Measurements from ENCODE around the gene ZDHHC14.
"Not testable (repeated sequence)": the region's sequence is repeated elsewhere in the genome, so short reads cannot be mapped to it uniquely, and the experiment has no call there.

The ZDHHC14 gene

DNA sequence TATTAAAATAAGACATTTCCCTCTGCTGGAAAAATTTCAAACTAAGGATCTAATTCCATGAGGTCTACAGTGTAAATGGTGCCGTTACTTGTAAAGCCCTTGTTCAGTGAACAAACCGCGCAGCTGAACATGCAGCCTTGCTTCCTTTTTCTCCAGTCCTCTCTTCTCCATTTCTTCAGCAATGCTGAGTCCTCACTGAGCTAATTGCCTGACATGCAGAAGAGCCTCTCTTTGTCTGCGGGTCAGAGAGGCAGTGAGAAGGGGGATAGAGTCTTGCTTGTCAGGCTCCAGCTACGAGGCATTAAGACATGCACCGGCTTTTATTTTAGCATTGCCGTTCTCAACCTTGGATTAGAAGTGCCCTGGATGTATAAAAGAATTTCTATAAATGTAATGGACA lies 25.7 kb downstream of the ZDHHC14 start:
- DNase-seq (ENCODE audit: low read depth): no peak

- DNase-seq (ENCODE audit: low read depth): no peak
These were observed 26.7 kb downstream of the ZDHHC14 start for GRCh38 chr6:157407646-157408045.

DNA sequence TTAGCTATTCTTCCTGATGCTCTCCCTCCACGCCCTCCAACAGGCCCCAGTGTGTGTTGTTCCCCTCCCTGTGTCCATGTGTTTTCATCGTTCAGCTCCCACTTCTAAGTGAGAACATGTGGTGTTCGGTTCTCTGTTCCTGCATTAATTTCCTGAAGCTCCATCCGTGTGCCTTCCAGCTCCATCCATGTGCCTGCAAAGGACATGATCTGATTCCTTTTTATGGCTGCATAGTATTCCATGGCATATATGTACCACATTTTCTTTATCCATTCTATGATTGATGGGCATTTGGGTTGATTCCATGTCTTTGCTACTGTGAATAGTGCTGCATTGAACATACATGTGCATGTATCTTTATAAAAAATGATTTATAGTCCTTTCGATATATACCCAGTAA lies 27.4 kb downstream of the ZDHHC14 start:
- not testable (repeated sequence) for DNase-seq (ENCODE audit: low read depth)

- peak; percentile 6 for DNase-seq (ENCODE audit: low read depth)
These were observed 29.1 kb downstream of the ZDHHC14 start for GRCh38 chr6:157410045-157410444.

DNA sequence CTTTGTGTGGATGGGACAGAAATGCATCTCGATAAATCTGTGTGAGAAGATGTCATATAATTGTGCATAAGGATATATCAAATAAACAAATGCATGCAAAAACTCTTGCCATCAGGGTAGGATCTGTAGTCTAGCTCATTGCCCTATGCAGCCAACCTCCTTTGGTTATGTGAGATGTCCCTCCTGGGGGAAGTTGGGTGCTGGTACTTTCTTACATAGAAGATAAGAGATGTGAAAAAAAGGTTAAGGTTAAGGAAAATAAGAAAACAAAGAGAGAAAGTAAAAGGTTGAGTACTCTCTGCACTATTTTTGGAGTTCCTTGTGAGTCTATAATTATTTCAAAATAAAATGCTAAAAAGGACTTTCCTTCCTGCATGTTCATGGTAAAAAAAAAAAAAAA lies 30.4 kb downstream of the ZDHHC14 start:
- DNase-seq (ENCODE audit: low read depth): no peak

DNA sequence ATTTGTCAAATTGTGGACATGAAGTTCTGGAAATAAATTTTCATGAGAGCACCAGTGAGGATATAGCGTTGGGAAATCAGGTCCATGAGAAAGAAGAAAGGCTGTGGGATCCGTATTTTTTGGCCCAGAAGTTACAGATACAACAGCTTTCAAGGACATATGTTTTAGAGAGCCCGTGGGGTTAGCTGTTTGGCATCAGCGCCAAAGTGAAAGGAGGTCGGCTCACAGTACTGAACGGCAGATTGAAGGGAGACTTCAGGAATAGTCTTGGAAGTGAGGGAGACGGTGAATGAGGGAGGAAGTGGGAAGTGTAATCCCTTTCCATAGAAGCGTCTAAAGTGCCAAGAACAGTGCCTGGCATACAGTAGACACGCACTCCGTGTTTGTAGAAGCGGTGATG lies 31.8 kb downstream of the ZDHHC14 start:
- DNase-seq (ENCODE audit: low read depth): no peak

- no peak for DNase-seq (ENCODE audit: low read depth)
These were observed 39.5 kb downstream of the ZDHHC14 start for GRCh38 chr6:157420497-157420896.

GRCh38 chr6:157424491-157425020 lies 43.6 kb downstream of the ZDHHC14 start:
- no peak for DNase-seq (ENCODE audit: low read depth)

DNA sequence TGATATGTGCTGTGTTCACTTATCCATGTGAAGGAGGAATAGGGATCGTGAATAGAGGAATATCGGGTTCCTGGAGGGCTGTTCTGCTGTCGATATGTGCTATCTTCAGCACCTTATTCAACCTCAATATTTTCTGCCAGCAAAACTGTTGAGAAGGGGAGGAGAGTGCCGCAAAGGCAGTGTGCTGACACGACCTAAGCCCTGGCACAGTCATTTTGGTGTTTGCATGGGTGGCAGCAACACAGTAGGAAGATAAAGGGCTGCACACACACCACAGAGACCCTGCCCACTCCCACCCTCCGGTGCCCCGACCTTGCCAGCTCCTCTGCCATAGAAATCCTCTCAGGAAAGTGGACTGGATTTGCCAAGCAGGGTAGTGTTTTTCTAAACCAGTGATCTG lies 47.0 kb downstream of the ZDHHC14 start:
- DNase-seq (ENCODE audit: low read depth): no peak

- DNase-seq (ENCODE audit: low read depth): no peak
These were observed 47.6 kb downstream of the ZDHHC14 start for GRCh38 chr6:157428427-157429202.

- no peak for DNase-seq (ENCODE audit: low read depth)
These were observed 48.3 kb downstream of the ZDHHC14 start for GRCh38 chr6:157429248-157429647.

DNA sequence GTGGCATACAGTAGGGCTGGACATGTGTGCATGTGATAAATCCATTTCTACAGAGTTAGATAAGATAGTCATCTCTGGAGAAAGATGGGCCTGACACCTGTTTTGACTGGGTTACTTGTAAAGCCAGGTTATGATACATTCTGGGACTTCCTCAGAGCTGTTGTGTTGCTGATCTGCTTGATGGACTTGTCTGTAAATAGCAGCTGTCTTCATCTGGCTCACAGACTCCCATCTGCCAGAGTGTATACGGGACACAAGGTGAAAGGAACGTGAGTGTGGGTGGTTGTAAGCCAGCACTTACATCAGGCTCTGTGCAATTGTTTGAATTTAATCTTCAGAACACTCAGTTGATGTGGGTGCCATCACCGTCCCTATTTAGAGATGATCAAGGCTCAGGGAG lies 49.8 kb downstream of the ZDHHC14 start:
- no peak for DNase-seq (ENCODE audit: low read depth)

DNA sequence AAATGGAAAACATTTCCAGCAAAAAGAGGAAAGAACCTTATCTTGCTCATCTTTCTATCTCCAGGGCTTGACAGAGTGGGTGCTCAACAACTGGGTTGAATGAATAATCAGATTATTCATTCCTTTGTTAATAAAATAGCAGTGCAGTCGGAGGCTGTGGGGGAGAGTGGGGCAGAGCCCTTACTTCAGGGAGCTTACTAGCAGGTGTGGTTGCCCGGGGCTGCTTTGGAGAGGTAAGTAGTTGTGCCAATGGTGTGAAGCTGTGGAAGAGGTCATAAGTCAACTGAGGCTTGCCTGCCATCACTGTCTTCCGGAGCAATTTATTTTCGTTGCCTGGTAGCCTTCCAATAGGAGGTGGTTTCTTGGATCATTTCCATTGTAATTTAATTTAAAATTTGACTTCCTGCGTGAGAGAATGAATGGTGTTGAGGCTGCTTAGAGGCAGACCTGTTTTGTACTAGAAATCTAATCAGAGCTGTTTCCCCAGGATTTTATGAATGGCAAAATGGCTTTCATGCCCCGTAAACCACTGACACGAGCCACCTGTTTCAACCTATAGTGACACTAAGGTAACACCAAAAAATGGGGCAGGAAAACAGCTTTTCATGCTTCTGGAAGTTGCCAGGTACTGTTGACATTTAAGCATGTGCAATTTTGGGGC lies 51.4 kb downstream of the ZDHHC14 start:
- no peak for DNase-seq (ENCODE audit: low read depth)

GRCh38 chr6:157432892-157433265 lies 51.9 kb downstream of the ZDHHC14 start:
- no peak for DNase-seq (ENCODE audit: low read depth)

DNA sequence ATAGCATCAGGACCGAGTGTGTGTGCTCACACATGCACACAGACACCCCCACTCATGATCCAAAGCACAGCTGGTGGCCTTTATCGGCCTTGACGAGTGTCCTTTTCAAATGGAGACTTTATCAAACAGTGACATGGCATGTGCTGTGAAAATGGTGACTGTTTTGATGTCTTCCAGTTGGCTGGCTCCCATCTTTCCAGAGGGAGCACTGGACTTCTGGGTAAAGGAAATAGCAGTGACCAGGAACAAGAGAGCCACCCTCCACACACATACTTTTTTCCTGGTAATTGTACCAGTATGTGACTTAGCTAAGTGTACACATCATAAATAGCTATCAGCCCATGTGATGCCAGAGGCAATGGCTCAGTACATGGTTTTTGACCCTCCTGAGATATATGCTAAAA lies 52.7 kb downstream of the ZDHHC14 start:
- no peak for DNase-seq (ENCODE audit: low read depth)

GRCh38 chr6:157434349-157435033 lies 53.5 kb downstream of the ZDHHC14 start:
- DNase-seq (ENCODE audit: low read depth): peak; percentile 65

GRCh38 chr6:157436219-157436943 lies 55.4 kb downstream of the ZDHHC14 start:
- DNase-seq (ENCODE audit: low read depth): no peak

DNA sequence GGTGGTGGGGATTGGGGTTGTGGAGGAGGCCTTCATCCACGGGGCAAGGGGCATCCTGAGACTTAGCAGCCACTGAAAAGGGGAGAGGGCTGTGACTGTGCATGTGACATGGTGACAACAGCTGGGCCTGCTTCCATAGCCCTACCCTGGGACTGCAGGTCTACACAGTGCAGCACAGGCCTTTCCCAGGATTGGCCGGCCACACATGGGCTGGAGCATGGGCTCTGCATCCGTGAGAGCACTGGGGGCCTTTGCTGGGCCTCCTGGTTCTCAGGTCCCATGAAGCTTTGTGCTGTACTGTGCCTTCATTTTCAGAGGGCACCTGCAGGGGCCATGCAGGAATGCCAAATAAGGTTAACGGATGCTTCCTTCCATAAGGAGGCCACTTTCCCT lies 56.0 kb downstream of the ZDHHC14 start:
- no peak for DNase-seq (ENCODE audit: low read depth)

DNA sequence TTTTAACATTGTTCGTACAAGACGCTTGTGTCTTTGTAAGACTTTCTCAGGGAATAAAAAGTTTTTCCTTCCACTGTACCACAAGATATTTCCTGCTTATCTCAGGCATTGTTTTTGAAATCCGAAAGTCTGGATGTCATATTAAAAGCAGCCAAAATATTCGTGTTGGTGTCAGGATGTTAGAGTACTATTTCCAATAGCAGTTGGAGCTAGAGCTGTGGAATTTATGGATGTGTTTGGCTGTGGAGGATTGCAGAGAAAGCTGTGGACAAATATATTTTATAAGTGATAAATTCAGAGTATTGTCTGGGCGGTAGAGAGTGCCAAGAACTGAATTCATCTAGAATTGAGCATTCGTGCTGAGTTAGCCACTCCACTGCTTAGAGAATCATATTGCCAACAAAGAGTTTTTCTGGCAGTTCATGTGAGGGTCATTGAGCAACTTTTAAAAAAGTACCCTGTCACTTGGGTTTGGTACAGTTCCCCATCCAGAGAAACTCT lies 57.7 kb downstream of the ZDHHC14 start:
- no peak for DNase-seq (ENCODE audit: low read depth)

GRCh38 chr6:157440171-157440570 lies 59.2 kb downstream of the ZDHHC14 start:
- DNase-seq (ENCODE audit: low read depth): no peak

DNA sequence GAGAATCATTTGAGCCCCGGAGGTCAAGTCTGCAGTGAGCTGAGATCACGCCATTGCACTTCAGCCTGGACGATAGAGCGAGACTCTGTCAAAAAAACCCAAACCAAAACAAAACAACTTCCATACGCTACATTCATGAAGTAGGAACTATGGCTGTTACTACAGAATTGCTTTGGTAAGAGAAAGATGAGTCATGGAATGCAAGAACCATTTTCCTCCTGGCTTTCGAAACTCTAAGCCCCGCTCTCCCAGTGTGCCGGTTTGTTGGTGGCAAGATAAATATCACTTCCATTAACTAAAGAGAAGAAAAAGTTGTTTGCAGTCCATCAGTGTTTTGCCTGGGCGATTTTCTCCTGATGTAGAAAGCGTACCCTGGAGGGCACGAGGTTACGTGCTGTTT lies 61.3 kb downstream of the ZDHHC14 start:
- DNase-seq (ENCODE audit: low read depth): peak; percentile 45
